Posterior cingulate gyrus (tissue), 11 donors: ENCODE results near the gene FTSJ1.
"Not testable (repeated sequence)": the region's sequence is repeated elsewhere in the genome, so short reads cannot be mapped to it uniquely, and the experiment has no call there.

ENCODE experiments used
- DNase-seq, 10 donors: peaks; one replicate each; pipeline versions ENCODE4 v3.0.0 to v3.0.0-alpha.2; 2020 to 2021; ENCODE audit warnings: mixed read lengths in 3 of 10
- intact Hi-C: fragments of 100-400 bp; cut with DNase I; formaldehyde crosslinking; loops from one replicate; pipeline ENCODE4 v1.15.1; 2023

Gene FTSJ1

GRCh38 chrX:48492293-48492910, 16.4 kb downstream of the FTSJ1 start:
- DNase-seq = peak in 1 of 10 donors; percentile 44
- intact Hi-C loops = no loop called here

GRCh38 chrX:48493890-48494364, 17.9 kb downstream of the FTSJ1 start:
- intact Hi-C loops = no loop called here
- DNase-seq = peak in 3 of 10 donors; percentile 11 to 85 (median 21)

- DNase-seq = peak in 1 of 10 donors; percentile 13
- intact Hi-C loops = no loop called here
These were observed 20.7 kb downstream of the FTSJ1 start for GRCh38 chrX:48496660-48497059.

- intact Hi-C loops = no loop called here
These were observed 21.9 kb downstream of the FTSJ1 start for GRCh38 chrX:48497871-48498270.

GRCh38 chrX:48498374-48498809, 22.4 kb downstream of the FTSJ1 start:
- peak in 1 of 10 donors; percentile 84 for DNase-seq
- intact Hi-C loops = no loop called here

More at GRCh38 chrX:48497871-48498270, 21.9 kb downstream of the FTSJ1 start:
- DNase-seq = peak in 1 of 10 donors; percentile 65

- intact Hi-C loops = no loop called here
- peak in 1 of 10 donors; percentile 24 for DNase-seq
These were observed 28.3 kb downstream of the FTSJ1 start for GRCh38 chrX:48504261-48504660.

GRCh38 chrX:48505481-48505880, 29.5 kb downstream of the FTSJ1 start:
- intact Hi-C loops = no loop called here
- DNase-seq = no peak

- no peak for DNase-seq
- intact Hi-C loops = no loop called here
These were observed 31.2 kb downstream of the FTSJ1 start for GRCh38 chrX:48507246-48507645.

- intact Hi-C loops = no loop called here
- DNase-seq = peak; percentile 72 to 97 (median 79)
These were observed 32.6 kb downstream of the FTSJ1 start, which contains the start of gene PORCN for GRCh38 chrX:48508400-48509244. Gene PORCN (plus strand): TSS chrX:48508992. CDS start chrX:48509821, 829 bp downstream.

- no peak for DNase-seq
These were observed 33.2 kb downstream of the FTSJ1 start for GRCh38 chrX:48509245-48509590.

GRCh38 chrX:48509619-48510018, 33.6 kb downstream of the FTSJ1 start:
- peak in 1 of 10 donors; percentile 73 for DNase-seq
- intact Hi-C loops = no loop called here

More at GRCh38 chrX:48509245-48509590, 33.2 kb downstream of the FTSJ1 start:
- intact Hi-C loops = no loop called here

GRCh38 chrX:48511560-48511959, 35.6 kb downstream of the FTSJ1 start:
- peak in 1 of 10 donors; percentile 59 for DNase-seq
- intact Hi-C loops = no loop called here

- peak in 1 of 10 donors; percentile 62 for DNase-seq
- intact Hi-C loops = no loop called here
These were observed 36.5 kb downstream of the FTSJ1 start for GRCh38 chrX:48512371-48512935.

- intact Hi-C loops = no loop called here
- peak in 1 of 10 donors; percentile 35 for DNase-seq
These were observed 37.7 kb downstream of the FTSJ1 start for GRCh38 chrX:48513670-48514069.

- DNase-seq = peak in 1 of 10 donors; percentile 76
- intact Hi-C loops = no loop called here
These were observed 38.3 kb downstream of the FTSJ1 start for GRCh38 chrX:48514126-48514806.

- intact Hi-C loops = no loop called here
- DNase-seq = peak in 1 of 10 donors; percentile 56
These were observed 39.0 kb downstream of the FTSJ1 start for GRCh38 chrX:48514868-48515460.

- intact Hi-C loops = no loop called here
- peak in 1 of 10 donors; percentile 64 for DNase-seq
These were observed 39.8 kb downstream of the FTSJ1 start for GRCh38 chrX:48515842-48516241.

- no peak for DNase-seq
- intact Hi-C loops = no loop called here
These were observed 40.3 kb downstream of the FTSJ1 start for GRCh38 chrX:48516285-48516684.

- intact Hi-C loops = no loop called here
- DNase-seq = peak in 1 of 10 donors; percentile 49
These were observed 41.0 kb downstream of the FTSJ1 start for GRCh38 chrX:48516987-48517386.

- peak in 1 of 10 donors; percentile 24 for DNase-seq
- intact Hi-C loops = not testable (repeated sequence)
These were observed 43.5 kb downstream of the FTSJ1 start for GRCh38 chrX:48519481-48519880.
